A673 (cell line): ENCODE results near the gene TSR3.

Experiments
- CTCF ChIP-seq: fragments of 300-800, 200-600 bp; sonication (generic); conservative IDR thresholded peaks from 2 replicates; pipeline ENCODE4 v1.5.1; 2017; ENCODE audit warnings: low read depth, mild to moderate bottlenecking, antibody characterized with exemption, low read length, moderate library complexity, mixed read lengths
- EZH2 ChIP-seq: fragments of 200-600 bp; sonication (generic); IDR thresholded peaks from 2 replicates; pipeline ENCODE4 v1.6.1; 2017; ENCODE audit warnings: borderline replicate concordance, low read depth, mild to moderate bottlenecking, mixed read lengths, antibody characterized with exemption, low read length; ENCODE audit not compliant: poor library complexity, severe bottlenecking

GRCh38 chr16:1366060-1366711 is 14.5 kb upstream of the TSR3 start:
- TF ChIP-seq EZH2 (no peak), CTCF (no peak)
